ENCODE data around the gene CSF2. TPM values are rescaled to one million over a fixed set of nuclear protein-coding genes. Genes with fewer than 3 reads are reported as not detected.

The CSF2 gene
- total RNA-seq, 1 donor from 2014 or later: not detected

GRCh38 chr5:132086277-132086794, 12.7 kb downstream of the CSF2 start:
- H3K27ac ChIP-seq (ENCODE audit: low read depth, low read length): no peak overlapping the region
- H3K4me1 ChIP-seq (ENCODE audit: control insufficient read depth in 3 of 3, insufficient read depth in 3 of 3, low read length in 3 of 3): peaks cover 15 to 16% (median 16%) of the 10 kb centered on the region in 3 donors
- H3K27me3 ChIP-seq (ENCODE audit: control insufficient read depth in 3 of 3, insufficient read depth in 3 of 3, low read length in 3 of 3): no peaks in the 10 kb centered on the region
- no peak overlapping the region for H3K9ac ChIP-seq (ENCODE audit: low read depth in 1 of 3, low read length in 3 of 3)
- H3K9me3 ChIP-seq (ENCODE audit: control insufficient read depth in 3 of 3, low read length in 3 of 3): no peaks in the 10 kb centered on the region
- H3K4me3 ChIP-seq (ENCODE audit: low read length in 3 of 3): no peak overlapping the region
- no peaks in the 10 kb centered on the region for H3K36me3 ChIP-seq (ENCODE audit: control insufficient read depth in 3 of 3, insufficient read depth in 3 of 3, low read length in 3 of 3)

GRCh38 chr5:132087176-132087575, 13.6 kb downstream of the CSF2 start:
- no peak overlapping the region for H3K27ac ChIP-seq (ENCODE audit: low read depth, low read length)
- no peaks in the 10 kb centered on the region for H3K27me3 ChIP-seq (ENCODE audit: control insufficient read depth in 3 of 3, insufficient read depth in 3 of 3, low read length in 3 of 3)
- no peaks in the 10 kb centered on the region for H3K36me3 ChIP-seq (ENCODE audit: control insufficient read depth in 3 of 3, insufficient read depth in 3 of 3, low read length in 3 of 3)
- H3K4me1 ChIP-seq (ENCODE audit: control insufficient read depth in 3 of 3, insufficient read depth in 3 of 3, low read length in 3 of 3): peaks cover 15 to 16% (median 16%) of the 10 kb centered on the region in 3 donors
- no peak overlapping the region for H3K9ac ChIP-seq (ENCODE audit: low read depth in 1 of 3, low read length in 3 of 3)
- H3K4me3 ChIP-seq (ENCODE audit: low read length in 3 of 3): peak overlapping the region in 1 of 3 donors; percentile 22
- H3K9me3 ChIP-seq (ENCODE audit: control insufficient read depth in 3 of 3, low read length in 3 of 3): no peaks in the 10 kb centered on the region

GRCh38 chr5:132087661-132088060, 14.1 kb downstream of the CSF2 start:
- Histone ChIP-seq H3K4me3 (ENCODE audit: low read length in 3 of 3) (no peak overlapping the region), H3K27me3 (ENCODE audit: control insufficient read depth in 3 of 3, insufficient read depth in 3 of 3, low read length in 3 of 3) (no peaks in the 10 kb centered on the region), H3K9ac (ENCODE audit: low read depth in 1 of 3, low read length in 3 of 3) (no peak overlapping the region), H3K27ac (ENCODE audit: low read depth, low read length) (no peak overlapping the region), H3K4me1 (ENCODE audit: control insufficient read depth in 3 of 3, insufficient read depth in 3 of 3, low read length in 3 of 3) (peaks cover 15 to 16% (median 16%) of the 10 kb centered on the region in 3 donors), H3K9me3 (ENCODE audit: control insufficient read depth in 3 of 3, low read length in 3 of 3) (no peaks in the 10 kb centered on the region), H3K36me3 (ENCODE audit: control insufficient read depth in 3 of 3, insufficient read depth in 3 of 3, low read length in 3 of 3) (no peaks in the 10 kb centered on the region)

GRCh38 chr5:132089363-132089762, 15.8 kb downstream of the CSF2 start:
- no peaks in the 10 kb centered on the region for H3K9me3 ChIP-seq (ENCODE audit: control insufficient read depth in 3 of 3, low read length in 3 of 3)
- no peaks in the 10 kb centered on the region for H3K27me3 ChIP-seq (ENCODE audit: control insufficient read depth in 3 of 3, insufficient read depth in 3 of 3, low read length in 3 of 3)
- no peak overlapping the region for H3K9ac ChIP-seq (ENCODE audit: low read depth in 1 of 3, low read length in 3 of 3)
- H3K36me3 ChIP-seq (ENCODE audit: control insufficient read depth in 3 of 3, insufficient read depth in 3 of 3, low read length in 3 of 3): no peaks in the 10 kb centered on the region
- peaks cover 15 to 17% (median 16%) of the 10 kb centered on the region in 3 donors for H3K4me1 ChIP-seq (ENCODE audit: control insufficient read depth in 3 of 3, insufficient read depth in 3 of 3, low read length in 3 of 3)
- no peak overlapping the region for H3K4me3 ChIP-seq (ENCODE audit: low read length in 3 of 3)
- H3K27ac ChIP-seq (ENCODE audit: low read depth, low read length): no peak overlapping the region

- H3K4me1 ChIP-seq (ENCODE audit: control insufficient read depth in 3 of 3, insufficient read depth in 3 of 3, low read length in 3 of 3): peaks cover 15 to 17% (median 16%) of the 10 kb centered on the region in 3 donors
- H3K9ac ChIP-seq (ENCODE audit: low read depth in 1 of 3, low read length in 3 of 3): no peak overlapping the region
- no peaks in the 10 kb centered on the region for H3K27me3 ChIP-seq (ENCODE audit: control insufficient read depth in 3 of 3, insufficient read depth in 3 of 3, low read length in 3 of 3)
- H3K9me3 ChIP-seq (ENCODE audit: control insufficient read depth in 3 of 3, low read length in 3 of 3): no peaks in the 10 kb centered on the region
- H3K27ac ChIP-seq (ENCODE audit: low read depth, low read length): no peak overlapping the region
- no peaks in the 10 kb centered on the region for H3K36me3 ChIP-seq (ENCODE audit: control insufficient read depth in 3 of 3, insufficient read depth in 3 of 3, low read length in 3 of 3)
- no peak overlapping the region for H3K4me3 ChIP-seq (ENCODE audit: low read length in 3 of 3)
These were observed 16.5 kb downstream of the CSF2 start for GRCh38 chr5:132090107-132090506.

- H3K27me3 ChIP-seq (ENCODE audit: control insufficient read depth in 3 of 3, insufficient read depth in 3 of 3, low read length in 3 of 3): no peaks in the 10 kb centered on the region
- no peak overlapping the region for H3K9ac ChIP-seq (ENCODE audit: low read depth in 1 of 3, low read length in 3 of 3)
- H3K9me3 ChIP-seq (ENCODE audit: control insufficient read depth in 3 of 3, low read length in 3 of 3): no peaks in the 10 kb centered on the region
- no peak overlapping the region for H3K4me3 ChIP-seq (ENCODE audit: low read length in 3 of 3)
- no peak overlapping the region for H3K27ac ChIP-seq (ENCODE audit: low read depth, low read length)
- peaks cover 0 to 2% (median 0%) of the 10 kb centered on the region in 3 donors for H3K4me1 ChIP-seq (ENCODE audit: control insufficient read depth in 3 of 3, insufficient read depth in 3 of 3, low read length in 3 of 3)
- no peaks in the 10 kb centered on the region for H3K36me3 ChIP-seq (ENCODE audit: control insufficient read depth in 3 of 3, insufficient read depth in 3 of 3, low read length in 3 of 3)
These were observed 19.7 kb downstream of the CSF2 start for GRCh38 chr5:132093271-132093670.

- H3K27me3 ChIP-seq (ENCODE audit: control insufficient read depth in 3 of 3, insufficient read depth in 3 of 3, low read length in 3 of 3): no peaks in the 10 kb centered on the region
- H3K4me3 ChIP-seq (ENCODE audit: low read length in 3 of 3): no peak overlapping the region
- H3K36me3 ChIP-seq (ENCODE audit: control insufficient read depth in 3 of 3, insufficient read depth in 3 of 3, low read length in 3 of 3): no peaks in the 10 kb centered on the region
- H3K9ac ChIP-seq (ENCODE audit: low read depth in 1 of 3, low read length in 3 of 3): no peak overlapping the region
- no peaks in the 10 kb centered on the region for H3K9me3 ChIP-seq (ENCODE audit: control insufficient read depth in 3 of 3, low read length in 3 of 3)
- H3K4me1 ChIP-seq (ENCODE audit: control insufficient read depth in 3 of 3, insufficient read depth in 3 of 3, low read length in 3 of 3): peaks cover 0 to 2% (median 0%) of the 10 kb centered on the region in 3 donors
- H3K27ac ChIP-seq (ENCODE audit: low read depth, low read length): no peak overlapping the region
These were observed 20.9 kb downstream of the CSF2 start for GRCh38 chr5:132094393-132095076.

GRCh38 chr5:132095077-132095410, 21.5 kb downstream of the CSF2 start:
- H3K36me3 ChIP-seq (ENCODE audit: control insufficient read depth in 3 of 3, insufficient read depth in 3 of 3, low read length in 3 of 3): no peaks in the 10 kb centered on the region
- H3K4me3 ChIP-seq (ENCODE audit: low read length in 3 of 3): no peak overlapping the region
- H3K9me3 ChIP-seq (ENCODE audit: control insufficient read depth in 3 of 3, low read length in 3 of 3): no peaks in the 10 kb centered on the region
- no peak overlapping the region for H3K9ac ChIP-seq (ENCODE audit: low read depth in 1 of 3, low read length in 3 of 3)
- H3K4me1 ChIP-seq (ENCODE audit: control insufficient read depth in 3 of 3, insufficient read depth in 3 of 3, low read length in 3 of 3): peaks cover 0 to 2% (median 0%) of the 10 kb centered on the region in 3 donors
- H3K27me3 ChIP-seq (ENCODE audit: control insufficient read depth in 3 of 3, insufficient read depth in 3 of 3, low read length in 3 of 3): no peaks in the 10 kb centered on the region
- no peak overlapping the region for H3K27ac ChIP-seq (ENCODE audit: low read depth, low read length)

GRCh38 chr5:132095424-132095972, 21.9 kb downstream of the CSF2 start:
- H3K27me3 ChIP-seq (ENCODE audit: control insufficient read depth in 3 of 3, insufficient read depth in 3 of 3, low read length in 3 of 3): no peaks in the 10 kb centered on the region
- H3K36me3 ChIP-seq (ENCODE audit: control insufficient read depth in 3 of 3, insufficient read depth in 3 of 3, low read length in 3 of 3): no peaks in the 10 kb centered on the region
- no peak overlapping the region for H3K9ac ChIP-seq (ENCODE audit: low read depth in 1 of 3, low read length in 3 of 3)
- H3K27ac ChIP-seq (ENCODE audit: low read depth, low read length): no peak overlapping the region
- no peak overlapping the region for H3K4me3 ChIP-seq (ENCODE audit: low read length in 3 of 3)
- H3K9me3 ChIP-seq (ENCODE audit: control insufficient read depth in 3 of 3, low read length in 3 of 3): no peaks in the 10 kb centered on the region
- peaks cover 0 to 2% (median 0%) of the 10 kb centered on the region in 3 donors for H3K4me1 ChIP-seq (ENCODE audit: control insufficient read depth in 3 of 3, insufficient read depth in 3 of 3, low read length in 3 of 3)

GRCh38 chr5:132096904-132097303, 23.3 kb downstream of the CSF2 start:
- H3K4me3 ChIP-seq (ENCODE audit: low read length in 3 of 3): no peak overlapping the region
- H3K9ac ChIP-seq (ENCODE audit: low read depth in 1 of 3, low read length in 3 of 3): no peak overlapping the region
- no peak overlapping the region for H3K27ac ChIP-seq (ENCODE audit: low read depth, low read length)
- no peaks in the 10 kb centered on the region for H3K36me3 ChIP-seq (ENCODE audit: control insufficient read depth in 3 of 3, insufficient read depth in 3 of 3, low read length in 3 of 3)
- H3K4me1 ChIP-seq (ENCODE audit: control insufficient read depth in 3 of 3, insufficient read depth in 3 of 3, low read length in 3 of 3): peaks cover 0 to 2% (median 0%) of the 10 kb centered on the region in 3 donors
- H3K9me3 ChIP-seq (ENCODE audit: control insufficient read depth in 3 of 3, low read length in 3 of 3): no peaks in the 10 kb centered on the region
- H3K27me3 ChIP-seq (ENCODE audit: control insufficient read depth in 3 of 3, insufficient read depth in 3 of 3, low read length in 3 of 3): no peaks in the 10 kb centered on the region

Data from skeletal muscle tissue (tissue), 4 donors.